IMR-90 (cell line): ENCODE results near the gene FAXDC2. TPM values are rescaled to one million over a fixed set of nuclear protein-coding genes. Genes with fewer than 3 reads are reported as not detected.

ENCODE experiments used
- ATAC-seq: fragments of 200-7000 bp; cut with Tn5 transposase; 2 replicates; pipeline ENCODE4 v1.9.1; 2020; ENCODE audit warnings: low read depth, mild to moderate bottlenecking, moderate library complexity
- BruUV-seq: library from RNA; stranded (reverse); fragments of 400-500 nt; replicated peaks from 2 replicates; lab custom pipeline; 2021; lab: Mats Ljungman, UMichigan
- CTCF ChIA-PET: fragments of 300-600 bp; formaldehyde crosslinking; extraction: SDS; loops from one replicate; lab custom pipeline; 2021; ENCODE audit warnings: antibody characterized with exemption; lab: Yijun Ruan, JAX
- POLR2A ChIA-PET: fragments of 300-600 bp; sonication (Branson Sonifier 250); formaldehyde crosslinking; loops from one replicate; lab custom pipeline; 2022; ENCODE audit warnings: antibody characterized with exemption; ENCODE audit not compliant: unreplicated experiment; lab: Charles Lee
- DNase-seq: peaks from one replicate; pipeline ENCODE4 v3.0.0; 2013
- H2AFZ ChIP-seq: replicated peaks from 2 replicates; pipeline ENCODE3; 2013; ENCODE audit warnings: low read length, mild to moderate bottlenecking; ENCODE audit not compliant: poor library complexity
- H2AK5ac ChIP-seq: 2 replicates; pipeline ENCODE4 v1.6.1; 2013; ENCODE audit warnings: low read depth, low read length, inconsistent platforms
- H2AK9ac ChIP-seq: replicated peaks from 2 replicates; pipeline ENCODE3; 2013; ENCODE audit warnings: mild to moderate bottlenecking, low read depth, low read length, moderate library complexity; ENCODE audit not compliant: poor library complexity
- H2BK120ac ChIP-seq: 2 replicates; pipeline ENCODE4 v1.6.1; 2013; ENCODE audit warnings: low read depth, low read length, inconsistent platforms
- H2BK15ac ChIP-seq: 3 replicates; pipeline ENCODE4 v1.6.1; 2013; ENCODE audit warnings: low read depth, low read length, inconsistent platforms
- H2BK20ac ChIP-seq: 2 replicates; pipeline ENCODE4 v1.6.1; 2013; ENCODE audit warnings: low read depth, mild to moderate bottlenecking, inconsistent platforms, low read length, moderate library complexity
- H2BK5ac ChIP-seq: 2 replicates; pipeline ENCODE4 v1.6.1; 2013; ENCODE audit warnings: mild to moderate bottlenecking, low read depth, low read length, inconsistent platforms; ENCODE audit not compliant: poor library complexity, severe bottlenecking
- H3K14ac ChIP-seq: replicated peaks from 2 replicates; pipeline ENCODE4 v1.6.1; 2013; ENCODE audit warnings: low read depth, low read length, inconsistent platforms
- H3K18ac ChIP-seq: 2 replicates; pipeline ENCODE4 v1.6.1; 2013; ENCODE audit warnings: low read depth, low read length, control low read depth
- H3K23ac ChIP-seq: 2 replicates; pipeline ENCODE4 v1.6.1; 2013; ENCODE audit warnings: low read depth, low read length, inconsistent platforms
- H3K27ac ChIP-seq: 2 replicates; pipeline ENCODE4 v1.5.1; 2013; ENCODE audit warnings: mild to moderate bottlenecking, control low read depth, low read length; ENCODE audit not compliant: insufficient read depth
- H3K27me3 ChIP-seq: 2 replicates; pipeline ENCODE4 v1.6.1; 2013; ENCODE audit warnings: low read length; ENCODE audit not compliant: control insufficient read depth, insufficient read depth
- H3K36me3 ChIP-seq: 2 replicates; pipeline ENCODE4 v1.6.1; 2013; ENCODE audit warnings: low read length, mixed read lengths; ENCODE audit not compliant: control insufficient read depth, insufficient read depth
- H3K4ac ChIP-seq: 2 replicates; pipeline ENCODE4 v1.6.1; 2013; ENCODE audit warnings: low read depth, low read length, inconsistent platforms
- H3K4me1 ChIP-seq: 2 replicates; pipeline ENCODE4 v1.6.1; 2013; ENCODE audit warnings: low read length, mixed read lengths; ENCODE audit not compliant: control insufficient read depth, insufficient read depth
- H3K4me2 ChIP-seq: 2 replicates; pipeline ENCODE4 v1.6.1; 2013; ENCODE audit warnings: low read depth, mild to moderate bottlenecking, control low read depth, low read length, moderate library complexity
- H3K4me3 ChIP-seq: 2 replicates; pipeline ENCODE4 v1.5.1; 2013; ENCODE audit warnings: low read depth, mild to moderate bottlenecking, control low read depth, low read length, moderate library complexity; ENCODE audit not compliant: insufficient read depth
- H3K56ac ChIP-seq: 2 replicates; pipeline ENCODE4 v1.6.1; 2013; ENCODE audit warnings: low read length, inconsistent platforms; ENCODE audit not compliant: insufficient read depth; ENCODE audit errors: extremely low read depth
- H3K79me1 ChIP-seq, 2 experiments: 2 replicates each; pipeline ENCODE4 v1.6.1; 2013; ENCODE audit warnings: low read length in 2 of 2, inconsistent platforms in 1 of 2, low read depth in 1 of 2
- H3K9ac ChIP-seq: 2 replicates; pipeline ENCODE4 v1.6.1; 2013; ENCODE audit warnings: low read depth, low read length, control low read depth
- H3K9me1 ChIP-seq: 2 replicates; pipeline ENCODE4 v1.6.1; 2013; ENCODE audit warnings: low read length, inconsistent platforms; ENCODE audit not compliant: insufficient read depth
- H3K9me3 ChIP-seq: 2 replicates; pipeline ENCODE4 v1.6.1; 2013; ENCODE audit warnings: low read length; ENCODE audit not compliant: control insufficient read depth, insufficient read depth
- H4K20me1 ChIP-seq: 2 replicates; pipeline ENCODE4 v1.6.1; 2013; ENCODE audit warnings: low read length, inconsistent platforms; ENCODE audit not compliant: insufficient read depth
- H4K5ac ChIP-seq: 2 replicates; pipeline ENCODE4 v1.6.1; 2013; ENCODE audit warnings: mild to moderate bottlenecking, low read depth, low read length, control low read depth
- H4K8ac ChIP-seq, 2 experiments: 2 replicates each; pipeline ENCODE4 v1.6.1; 2013; ENCODE audit warnings: low read depth in 2 of 2, low read length in 2 of 2, control low read depth in 1 of 2, inconsistent platforms in 1 of 2
- H4K91ac ChIP-seq: 2 replicates; pipeline ENCODE4 v1.6.1; 2013; ENCODE audit warnings: low read depth, low read length, inconsistent platforms; ENCODE audit not compliant: insufficient read depth
- BHLHE40 ChIP-seq: fragments of 150-350 bp; IDR thresholded peaks from 2 replicates; pipeline ENCODE4 v1.6.1; 2016; ENCODE audit warnings: mild to moderate bottlenecking, low read depth, low read length
- CEBPB ChIP-seq: IDR thresholded peaks from 2 replicates; pipeline ENCODE4 v1.6.1; 2012; ENCODE audit warnings: low read depth, low read length, improper control_type of control experiment
- CHD1 ChIP-seq: IDR thresholded peaks from 2 replicates; pipeline ENCODE4 v1.6.1; 2012; ENCODE audit warnings: low read depth, low read length, improper control_type of control experiment
- CTCF ChIP-seq: conservative IDR thresholded peaks from 2 replicates; pipeline ENCODE4 v1.5.1; 2012; ENCODE audit warnings: mild to moderate bottlenecking, low read depth, low read length, improper control_type of control experiment
- ELK1 ChIP-seq: fragments of 150-350 bp; IDR thresholded peaks from 2 replicates; pipeline ENCODE4 v1.6.1; 2016; ENCODE audit warnings: low read depth, mild to moderate bottlenecking, low read length, moderate library complexity, borderline replicate concordance
- FOS ChIP-seq: fragments of 150-350 bp; IDR thresholded peaks from 2 replicates; pipeline ENCODE4 v1.6.1; 2016; ENCODE audit warnings: low read depth, low read length
- MAFK ChIP-seq: IDR thresholded peaks from 2 replicates; pipeline ENCODE4 v1.6.1; 2012; ENCODE audit warnings: low read depth, low read length, improper control_type of control experiment
- MAZ ChIP-seq: IDR thresholded peaks from 2 replicates; pipeline ENCODE4 v1.6.1; 2012; ENCODE audit warnings: low read depth, mild to moderate bottlenecking, low read length, improper control_type of control experiment, moderate library complexity, borderline replicate concordance
- MXI1 ChIP-seq: IDR thresholded peaks from 2 replicates; pipeline ENCODE4 v1.6.1; 2012; ENCODE audit warnings: low read depth, mild to moderate bottlenecking, low read length, moderate library complexity, borderline replicate concordance
- NFE2L2 ChIP-seq: fragments of 150-350 bp; IDR thresholded peaks from 2 replicates; pipeline ENCODE4 v1.6.1; 2016; ENCODE audit warnings: low read depth, mild to moderate bottlenecking, low read length
- POLR2A ChIP-seq: IDR thresholded peaks from 2 replicates; pipeline ENCODE4 v1.6.1; 2012; ENCODE audit warnings: mild to moderate bottlenecking, low read depth, low read length
- USF2 ChIP-seq: fragments of 150-350 bp; IDR thresholded peaks from 2 replicates; pipeline ENCODE4 v1.6.1; 2017; ENCODE audit warnings: mild to moderate bottlenecking, antibody characterized with exemption, low read length, low read depth
- WGBS, 2 experiments: methylation state at CpG; one replicate each; pipeline versions ENCODE4 v1.1.5 to v1.1.7; 2013; ENCODE audit warnings: missing lambda C conversion rate in 2 of 2; ENCODE audit not compliant: insufficient read length in 1 of 2; ENCODE audit errors: extremely low coverage in 2 of 2; 5-methylcytosine and 5-hydroxymethylcytosine counted together
- dilution Hi-C: fragments of 300-500 bp; cut with HindIII; formaldehyde crosslinking; loops from one replicate; pipeline ENCODE4 v1.14.3; 2018; ENCODE audit warnings: low sequenced_read_pairs; ENCODE audit not compliant: unreplicated experiment
- in situ Hi-C: fragments of 300-500 bp; cut with MboI; formaldehyde crosslinking; loops from 3 replicates; pipeline ENCODE4 v1.14.3; 2019; ENCODE audit warnings: low sequenced_read_pairs, inconsistent platforms, mixed read lengths
- intact Hi-C: fragments of 100-400 bp; cut with micrococcal nuclease; formaldehyde crosslinking; loops from 2 replicates; pipeline ENCODE4 v1.10.0; 2022
- polyA plus RNA-seq, 3 experiments: library from polyadenylated mRNA; depleted of rRNA; stranded (reverse); fragments of >200 nt; gene quantifications; 2 replicates each; pipeline ENCODE4 v1.2.3, GENCODE V29; 2012; ENCODE audit warnings: low replicate concordance in 1 of 3
- total RNA-seq: library from RNA; depleted of rRNA; stranded (reverse); fragments of >200 nt; gene quantifications from 2 replicates; pipeline ENCODE4 v1.2.3, GENCODE V29; 2012

FAXDC2 gene
- total and polyA plus RNA-seq, 2 of the 4 experiments (the other 2 are of a cell fraction) = 4.3 to 8.9 TPM

GRCh38 chr5:154797762-154798161, 52.6 kb downstream of the FAXDC2 start:
- H2BK20ac ChIP-seq = no peak overlapping the region
- H3K14ac ChIP-seq = no peak overlapping the region
- H3K4ac ChIP-seq = no peak overlapping the region
- no peak overlapping the region for H2AFZ ChIP-seq
- in situ Hi-C loops (no loop called here), dilution Hi-C loops (no loop called here), intact Hi-C loops (no loop called here)
- H3K18ac ChIP-seq = no peak overlapping the region
- peaks cover 43% of the 10 kb centered on the region for H3K9me1 ChIP-seq
- no peak overlapping the region for H2AK9ac ChIP-seq
- no peak overlapping the region for H4K91ac ChIP-seq
- ChIA-PET CTCF (interaction anchor here (0.6 kb wide), 1 partner anchor 10 kb away, joined by 7 read pairs; no protein-coding TSS in a partner anchor), POLR2A (no interaction called here)
- peaks cover 27% of the 10 kb centered on the region for H3K4me1 ChIP-seq
- no peak overlapping the region for H3K27ac ChIP-seq
- no peak overlapping the region for H2BK15ac ChIP-seq
- DNase-seq (no peak), ATAC-seq (no peak)
- TF ChIP-seq CEBPB = no peak
- TF ChIP-seq NFE2L2 = no peak
- TF ChIP-seq FOS = no peak
- no peak for TF ChIP-seq ELK1
- no peak for TF ChIP-seq USF2
- TF ChIP-seq MAZ = no peak
- TF ChIP-seq MXI1 = no peak
- TF ChIP-seq POLR2A = no peak
- no peak for TF ChIP-seq CTCF
- TF ChIP-seq BHLHE40 = no peak
- TF ChIP-seq MAFK = no peak
- TF ChIP-seq CHD1 = no peak
- BruUV-seq = no TSS peak
- no peak overlapping the region for H2AK5ac ChIP-seq
- no peak overlapping the region for H2BK120ac ChIP-seq
- H3K27me3 ChIP-seq = no peaks in the 10 kb centered on the region
- no peak overlapping the region for H3K23ac ChIP-seq
- H3K9me3 ChIP-seq = no peaks in the 10 kb centered on the region
- H2BK5ac ChIP-seq = no peak overlapping the region
- no peak overlapping the region for H3K4me2 ChIP-seq
- peaks cover 43% of the 10 kb centered on the region for H3K36me3 ChIP-seq
- no peak overlapping the region for H3K9ac ChIP-seq
- no peak overlapping the region for H4K8ac ChIP-seq
- peaks cover 55% of the 10 kb centered on the region for H4K20me1 ChIP-seq
- no peak overlapping the region for H4K5ac ChIP-seq
- 80% methylated on average over 1 of the region's 4 CpGs; no CpG with 5 or more reads in 1 of the 2 experiments for WGBS, 2 experiments
- H3K79me1 ChIP-seq = peaks cover 37 to 75% of the 10 kb centered on the region in 2 experiments
- H3K4me3 ChIP-seq = no peak overlapping the region
- H3K56ac ChIP-seq = no peak overlapping the region
